Dedifferentiated amniotic fluid mesenchymal stem cell (primary cell): Measurements from ENCODE around the gene CLPX.
A peak's percentile ranks its signal among the peaks of the same experiment; 100 is the strongest.
"Not testable (repeated sequence)": the region's sequence is repeated elsewhere in the genome, so short reads cannot be mapped to it uniquely, and the experiment has no call there.

ENCODE experiments used
- DNase-seq: peaks from one replicate; pipeline ENCODE4 v3.0.0-alpha.2; 2016; ENCODE audit errors: extremely low spot score

The CLPX gene

GRCh38 chr15:65184868-65185717 is at the start of gene CLPX:
CLPX (minus strand) TSS chr15:65185342; CDS start chr15:65185153, 189 bp downstream.
- peak; percentile 68 for DNase-seq

- no peak for DNase-seq
Observed at GRCh38 chr15:65233696-65234095, 48.6 kb upstream of the CLPX start.

DNA sequence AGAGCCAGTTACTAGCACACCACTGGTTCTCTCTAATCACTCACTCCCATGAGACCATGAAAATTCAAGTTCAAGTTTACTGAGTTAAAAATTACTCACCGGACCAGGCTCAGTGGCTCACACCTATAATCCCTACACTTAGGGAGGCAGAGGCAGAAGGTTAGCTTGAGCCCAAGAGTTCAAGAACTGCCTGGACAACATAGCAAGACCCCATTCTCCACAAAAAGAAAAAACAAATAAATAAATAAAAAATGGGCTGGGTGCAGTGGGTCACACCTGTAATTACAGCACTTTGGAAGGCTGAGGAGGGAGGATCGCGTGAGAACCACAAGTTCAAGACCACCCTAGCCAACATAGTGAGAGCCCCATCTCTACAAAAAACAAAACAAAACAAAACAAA is 47.4 kb upstream of the CLPX start:
- DNase-seq, result no peak

GRCh38 chr15:65231306-65231705 is 46.2 kb upstream of the CLPX start:
- no peak for DNase-seq

DNA sequence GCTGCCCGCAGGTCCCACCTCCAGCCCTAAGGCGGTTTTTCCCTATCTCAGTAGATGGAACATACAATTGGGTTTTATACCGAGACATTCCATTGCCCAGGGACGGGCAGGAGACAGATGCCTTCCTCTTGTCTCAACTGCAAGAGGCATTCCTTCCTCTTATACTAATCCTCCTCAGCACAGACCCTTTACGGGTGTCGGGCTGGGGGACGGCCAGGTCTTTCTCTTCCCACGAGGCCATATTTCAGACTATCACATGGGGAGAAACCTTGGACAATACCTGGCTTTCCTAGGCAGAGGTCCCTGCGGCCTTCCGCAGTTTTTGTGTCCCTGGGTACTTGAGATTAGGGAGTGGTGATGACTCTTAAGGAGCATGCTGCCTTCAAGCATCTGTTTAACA is 41.8 kb upstream of the CLPX start:
- DNase-seq, result not testable (repeated sequence)

GRCh38 chr15:65226221-65226620 is 41.1 kb upstream of the CLPX start:
- DNase-seq, result no peak

DNA sequence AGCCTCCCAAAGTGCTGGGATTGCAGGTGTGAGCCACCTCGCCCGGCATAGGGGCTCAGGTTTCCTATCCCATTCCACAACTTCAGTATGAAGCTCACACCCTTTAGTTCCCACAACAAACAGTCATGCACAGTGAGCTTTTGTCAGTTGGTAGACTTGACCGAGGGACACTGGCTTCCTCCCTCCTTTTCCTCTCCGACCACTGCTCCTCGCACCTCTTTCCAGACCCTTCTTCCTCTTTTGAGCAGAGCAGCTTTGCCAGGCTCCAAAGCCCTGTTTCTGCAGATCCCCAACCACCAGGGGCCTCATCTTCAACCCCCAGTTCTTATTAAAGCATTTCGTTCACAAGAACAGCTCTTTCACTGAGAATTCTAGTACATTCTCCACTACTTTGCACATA is 38.9 kb upstream of the CLPX start:
- no peak for DNase-seq

GRCh38 chr15:65222891-65223290 is 37.7 kb upstream of the CLPX start:
- DNase-seq, result no peak

DNA sequence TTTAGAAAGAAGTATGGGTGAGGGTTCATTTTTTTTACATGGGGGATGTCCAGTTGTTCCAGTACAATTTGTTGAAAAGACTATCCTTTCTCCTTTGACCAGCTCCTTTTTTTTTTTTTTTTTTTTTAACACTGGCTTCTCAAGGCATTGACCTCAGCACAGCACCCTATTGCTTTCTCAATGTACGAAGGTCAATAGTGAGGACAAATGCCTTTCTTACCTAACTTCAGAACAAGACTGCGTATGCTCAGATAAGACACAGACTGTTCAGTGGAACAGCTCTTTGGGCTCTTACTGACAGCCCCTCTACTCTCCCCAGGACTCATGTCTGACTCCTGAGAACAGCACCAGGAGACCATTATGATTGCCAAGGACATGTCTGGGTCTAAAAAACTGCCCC is 36.6 kb upstream of the CLPX start:
- DNase-seq, result no peak

- DNase-seq, result no peak
Observed at GRCh38 chr15:65219137-65219536, 34.0 kb upstream of the CLPX start.

GRCh38 chr15:65217526-65218482 is 32.7 kb upstream of the CLPX start:
- no peak for DNase-seq

- no peak for DNase-seq
Observed at GRCh38 chr15:65215496-65215895, 30.4 kb upstream of the CLPX start.

DNA sequence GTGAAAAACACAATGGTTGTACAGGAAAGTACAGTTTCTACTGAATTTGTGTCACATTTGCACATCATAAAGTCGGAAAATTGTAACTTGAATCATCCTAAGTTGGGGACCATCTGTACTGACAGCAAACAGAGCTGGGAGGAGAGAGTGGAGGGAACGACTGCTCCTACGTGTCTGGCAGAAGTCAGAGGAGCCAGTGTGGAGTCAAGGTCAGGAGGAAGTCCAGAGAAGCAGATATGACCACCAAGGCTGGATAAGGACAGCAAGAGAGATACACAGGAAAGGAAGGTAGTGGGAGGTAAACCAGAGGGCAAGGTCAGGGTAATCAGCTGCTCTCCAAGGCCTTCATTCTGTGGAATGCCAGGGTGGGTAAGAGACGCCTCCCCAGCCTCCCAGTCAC is 28.9 kb upstream of the CLPX start:
- no peak for DNase-seq

- DNase-seq, result no peak
Observed at GRCh38 chr15:65213241-65213640, 28.1 kb upstream of the CLPX start.

GRCh38 chr15:65212097-65212496 is 27.0 kb upstream of the CLPX start:
- DNase-seq, result no peak

DNA sequence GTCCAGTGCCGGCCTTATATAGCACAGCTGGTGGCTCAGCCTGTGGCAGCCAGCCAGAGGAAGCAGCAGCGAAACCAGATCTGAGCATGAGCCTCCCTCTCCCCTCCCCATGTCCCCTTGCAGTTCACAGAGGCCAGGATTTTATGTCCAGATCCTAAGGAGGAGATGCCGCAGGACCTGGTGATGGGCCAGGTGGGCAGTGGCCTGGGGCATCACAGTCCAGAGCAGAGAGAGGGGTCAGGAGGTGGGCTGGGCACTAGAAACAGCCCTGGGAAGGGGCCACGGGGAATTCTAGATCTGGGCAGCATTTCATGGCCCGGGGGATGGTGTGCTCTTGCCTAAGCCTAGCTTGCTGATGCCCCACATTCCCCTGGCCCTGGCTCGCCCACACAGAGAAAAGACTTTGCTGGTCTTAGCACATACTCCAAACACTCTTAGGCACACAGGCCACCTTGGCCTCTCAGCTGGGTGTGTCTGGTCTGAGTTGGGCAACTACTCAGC is 26.4 kb upstream of the CLPX start:
- DNase-seq, result no peak

DNA sequence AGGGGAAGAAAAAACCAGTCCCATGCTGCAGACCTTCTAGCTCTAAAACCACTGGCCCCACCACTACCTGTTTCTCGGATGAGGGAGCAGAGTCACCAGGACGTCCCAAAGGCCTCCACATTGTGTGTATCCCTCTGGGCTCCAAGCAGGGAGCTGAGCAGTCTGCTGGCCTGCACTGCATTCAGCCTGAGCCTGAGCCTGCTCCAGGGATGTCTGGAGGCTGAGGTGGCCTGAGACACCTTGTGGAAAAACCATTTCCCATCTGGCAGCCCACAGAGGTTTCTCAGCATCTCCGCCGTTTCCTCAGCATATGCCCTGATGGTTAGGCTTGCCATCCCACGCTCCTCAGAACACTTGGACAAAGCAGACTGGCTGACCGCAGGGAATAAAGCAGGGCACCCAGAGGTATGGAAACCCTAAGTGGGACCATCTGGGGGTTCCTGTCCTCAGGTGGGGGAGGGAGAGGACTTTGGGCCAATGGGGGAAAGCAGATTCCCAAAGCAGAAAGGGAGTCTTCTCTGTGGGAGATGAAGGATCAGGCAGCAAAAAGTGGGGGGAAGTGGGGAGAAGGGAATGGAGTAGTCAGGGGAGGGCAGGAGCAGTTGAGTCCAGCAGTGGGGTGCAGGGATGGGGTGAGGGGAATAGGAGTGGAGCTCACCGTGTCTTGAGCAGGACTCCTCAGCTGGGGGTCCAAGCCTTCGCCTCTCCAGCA is 25.8 kb upstream of the CLPX start, which contains the start of gene CILP:
CILP (minus strand) TSS at position 704 of the 712 bp plus-strand sequence. CDS start 1,718 bp downstream, outside the sequence.
- DNase-seq, result no peak

- DNase-seq, result no peak
Observed at GRCh38 chr15:65209701-65210643, 24.8 kb upstream of the CLPX start.

- no peak for DNase-seq
Observed at GRCh38 chr15:65208647-65209046, 23.5 kb upstream of the CLPX start.

- no peak for DNase-seq
Observed at GRCh38 chr15:65207280-65207840, 22.2 kb upstream of the CLPX start.
